GM18499 (cell line): ENCODE data around the gene MIAT.
"Not testable (repeated sequence)": the region's sequence is repeated elsewhere in the genome, so short reads cannot be mapped to it uniquely, and the experiment has no call there.

Experiments used
- ATAC-seq: cut with Tn5 transposase; IDR thresholded peaks from one replicate; pipeline ENCODE4 v1.9.1; 2021; ENCODE audit warnings: moderate number of reproducible peaks; ENCODE audit not compliant: insufficient read depth, unreplicated experiment

Gene MIAT

GRCh38 chr22:26690654-26691376 is 33.4 kb downstream of the MIAT start:
- ATAC-seq = no peak

GRCh38 chr22:26691377-26691716 is 34.0 kb downstream of the MIAT start:
- ATAC-seq = no peak

- ATAC-seq = no peak
Measured at GRCh38 chr22:26692215-26692614, 34.8 kb downstream of the MIAT start.

- no peak for ATAC-seq
Measured at GRCh38 chr22:26697151-26697550, 39.8 kb downstream of the MIAT start.

- no peak for ATAC-seq
Measured at GRCh38 chr22:26700462-26700861, 43.1 kb downstream of the MIAT start.

GRCh38 chr22:26700886-26701285 is 43.5 kb downstream of the MIAT start:
- no peak for ATAC-seq

GRCh38 chr22:26701323-26701722 is 43.9 kb downstream of the MIAT start:
- no peak for ATAC-seq

GRCh38 chr22:26702906-26703830 is 45.8 kb downstream of the MIAT start:
- ATAC-seq = no peak

GRCh38 chr22:26705379-26705778 is 48.0 kb downstream of the MIAT start:
- not testable (repeated sequence) for ATAC-seq

GRCh38 chr22:26707090-26707489 is 49.7 kb downstream of the MIAT start:
- no peak for ATAC-seq

- ATAC-seq = no peak
Measured at GRCh38 chr22:26707581-26707980, 50.2 kb downstream of the MIAT start.

- no peak for ATAC-seq
Measured at GRCh38 chr22:26708256-26709009, 51.0 kb downstream of the MIAT start.

GRCh38 chr22:26709617-26710390 is 52.4 kb downstream of the MIAT start:
- ATAC-seq = no peak

- ATAC-seq = no peak
Measured at GRCh38 chr22:26711205-26711963, 54.0 kb downstream of the MIAT start.

GRCh38 chr22:26712158-26712557 is 54.8 kb downstream of the MIAT start:
- ATAC-seq = no peak

GRCh38 chr22:26713823-26714449 is 56.5 kb downstream of the MIAT start:
- ATAC-seq = no peak

- no peak for ATAC-seq
Measured at GRCh38 chr22:26714971-26715370, 57.6 kb downstream of the MIAT start.

- no peak for ATAC-seq
Measured at GRCh38 chr22:26715392-26715936, 58.1 kb downstream of the MIAT start.

GRCh38 chr22:26718488-26718887 is 61.1 kb downstream of the MIAT start:
- ATAC-seq = no peak
